GM18511 (cell line): ENCODE measurements around the gene ARID1B.

Experiments used
- ATAC-seq: cut with Tn5 transposase; IDR thresholded peaks from one replicate; pipeline ENCODE4 v1.9.1; 2021; ENCODE audit warnings: mild to moderate bottlenecking, moderate library complexity; ENCODE audit not compliant: unreplicated experiment

Gene ARID1B

GRCh38 chr6:157249826-157250225 is 472.6 kb downstream of the ARID1B start:
- no peak for ATAC-seq

DNA sequence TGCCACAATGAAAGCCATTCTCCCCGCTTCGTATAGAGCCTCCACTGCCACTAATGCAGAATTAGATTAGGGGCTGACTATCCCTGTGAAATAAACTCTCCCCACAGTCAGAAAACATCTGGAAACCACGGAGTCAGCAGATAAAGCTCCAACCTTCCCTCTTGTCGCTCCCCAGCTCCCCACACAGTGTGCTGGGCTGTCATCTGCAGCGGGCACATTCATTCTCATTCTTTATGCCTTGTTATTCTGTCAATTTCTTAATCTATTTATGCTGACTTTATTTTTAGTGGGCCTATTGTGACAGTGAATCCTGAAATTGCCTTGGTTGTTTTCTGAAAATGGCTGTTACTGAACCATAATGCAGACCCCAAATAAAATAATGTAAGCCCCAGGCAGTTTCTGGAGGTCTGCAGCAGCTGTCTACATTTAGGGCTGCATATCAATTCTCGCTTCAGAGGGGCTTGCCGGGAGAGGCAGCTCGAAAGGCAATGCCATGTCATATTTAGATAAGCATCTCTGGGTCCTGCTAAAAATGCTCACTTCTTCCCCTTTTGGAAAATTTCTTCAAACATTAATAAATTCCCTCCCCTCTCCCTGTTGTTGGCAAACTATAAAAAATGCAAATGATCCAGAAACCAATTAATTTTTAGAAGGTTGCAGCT is 474.5 kb downstream of the ARID1B start:
- ATAC-seq, result no peak

DNA sequence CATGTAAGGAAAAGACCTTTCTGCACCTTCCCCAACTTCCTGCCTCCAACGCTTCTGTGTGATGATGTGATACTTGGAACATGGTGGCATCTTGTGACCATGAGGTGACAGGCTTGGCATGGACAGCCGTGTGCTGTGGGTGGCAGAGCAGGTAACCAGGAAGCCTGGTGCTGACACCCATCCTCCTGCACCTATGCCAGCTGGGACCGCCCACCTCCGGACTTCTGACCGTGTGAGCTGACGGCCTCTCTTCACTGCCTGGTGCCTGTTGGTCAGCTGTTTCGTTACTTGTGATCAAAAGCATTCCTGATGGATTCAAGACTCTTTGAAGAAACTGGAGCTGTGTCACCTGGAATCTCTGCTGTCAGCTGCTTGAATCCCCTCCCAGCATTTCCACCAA is 475.8 kb downstream of the ARID1B start:
- no peak for ATAC-seq

- ATAC-seq, result no peak
Observed at GRCh38 chr6:157253699-157254098, 476.5 kb downstream of the ARID1B start.

- ATAC-seq, result no peak
Observed at GRCh38 chr6:157254538-157254937, 477.4 kb downstream of the ARID1B start.

GRCh38 chr6:157255079-157255478 is 477.9 kb downstream of the ARID1B start:
- no peak for ATAC-seq

DNA sequence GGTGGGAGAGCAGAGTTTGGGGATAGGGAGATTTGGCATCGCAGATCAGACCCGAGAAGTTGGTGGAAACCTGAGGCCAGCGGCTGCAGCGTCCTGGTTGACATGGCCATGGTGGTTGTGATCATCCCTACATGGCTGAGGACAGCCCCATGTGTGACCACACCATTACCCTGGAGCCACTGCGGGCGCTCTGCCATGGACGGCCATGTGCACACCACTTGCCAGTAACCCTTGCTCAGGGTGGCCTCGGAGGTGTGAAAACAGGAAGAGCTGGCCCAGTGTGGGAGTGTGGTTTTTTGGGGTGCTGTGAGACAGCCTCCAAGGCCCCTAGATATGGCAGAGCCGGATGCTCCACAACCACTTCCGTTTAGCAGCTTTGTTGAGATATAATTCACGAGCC is 481.7 kb downstream of the ARID1B start:
- ATAC-seq, result no peak

- ATAC-seq, result no peak
Observed at GRCh38 chr6:157259443-157259842, 482.3 kb downstream of the ARID1B start.
